ENCODE results near the gene FOXL1.

FOXL1 gene

DNA sequence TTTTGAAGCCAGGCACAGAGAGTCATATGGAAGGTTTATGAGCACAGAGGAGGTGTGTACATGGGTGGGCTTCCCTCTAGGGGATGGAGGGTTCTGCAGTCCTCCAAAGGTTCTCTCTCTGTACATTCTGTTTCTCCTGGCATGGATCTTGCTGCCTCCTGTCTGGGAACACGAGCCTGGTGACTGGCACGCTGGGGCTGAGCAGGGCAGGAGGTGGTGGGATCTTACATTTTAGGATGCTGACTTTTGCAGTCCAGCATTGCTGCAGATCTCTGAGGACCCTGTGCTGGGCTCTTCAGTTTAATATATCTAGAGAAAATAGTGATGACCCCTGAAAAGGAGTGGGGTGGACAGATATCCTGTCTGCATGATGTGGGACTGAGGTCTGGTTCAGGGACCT, 23.0 kb downstream of the FOXL1 start:
- H3K9me3 Mint-ChIP-seq = peaks cover 13% of the 10 kb centered on the region
- TF ChIP-seq, protein P1, sequence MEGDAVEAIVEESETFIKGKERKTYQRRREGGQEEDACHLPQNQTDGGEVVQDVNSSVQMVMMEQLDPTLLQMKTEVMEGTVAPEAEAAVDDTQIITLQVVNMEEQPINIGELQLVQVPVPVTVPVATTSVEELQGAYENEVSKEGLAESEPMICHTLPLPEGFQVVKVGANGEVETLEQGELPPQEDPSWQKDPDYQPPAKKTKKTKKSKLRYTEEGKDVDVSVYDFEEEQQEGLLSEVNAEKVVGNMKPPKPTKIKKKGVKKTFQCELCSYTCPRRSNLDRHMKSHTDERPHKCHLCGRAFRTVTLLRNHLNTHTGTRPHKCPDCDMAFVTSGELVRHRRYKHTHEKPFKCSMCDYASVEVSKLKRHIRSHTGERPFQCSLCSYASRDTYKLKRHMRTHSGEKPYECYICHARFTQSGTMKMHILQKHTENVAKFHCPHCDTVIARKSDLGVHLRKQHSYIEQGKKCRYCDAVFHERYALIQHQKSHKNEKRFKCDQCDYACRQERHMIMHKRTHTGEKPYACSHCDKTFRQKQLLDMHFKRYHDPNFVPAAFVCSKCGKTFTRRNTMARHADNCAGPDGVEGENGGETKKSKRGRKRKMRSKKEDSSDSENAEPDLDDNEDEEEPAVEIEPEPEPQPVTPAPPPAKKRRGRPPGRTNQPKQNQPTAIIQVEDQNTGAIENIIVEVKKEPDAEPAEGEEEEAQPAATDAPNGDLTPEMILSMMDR (IDR thresholded peaks at IDR 0.05) = no peak
- H3K27me3 Mint-ChIP-seq (ENCODE audit: low read depth, poor library complexity) = peaks cover 7% of the 10 kb centered on the region
- no peak overlapping the region for H3K4me3 Mint-ChIP-seq
- peaks cover 23% of the 10 kb centered on the region for H3K4me1 Mint-ChIP-seq
- no peak for DNase-seq
- no peak overlapping the region for H3K27ac Mint-ChIP-seq
- peaks cover 7% of the 10 kb centered on the region for H3K36me3 Mint-ChIP-seq (ENCODE audit: low read depth)

DNA sequence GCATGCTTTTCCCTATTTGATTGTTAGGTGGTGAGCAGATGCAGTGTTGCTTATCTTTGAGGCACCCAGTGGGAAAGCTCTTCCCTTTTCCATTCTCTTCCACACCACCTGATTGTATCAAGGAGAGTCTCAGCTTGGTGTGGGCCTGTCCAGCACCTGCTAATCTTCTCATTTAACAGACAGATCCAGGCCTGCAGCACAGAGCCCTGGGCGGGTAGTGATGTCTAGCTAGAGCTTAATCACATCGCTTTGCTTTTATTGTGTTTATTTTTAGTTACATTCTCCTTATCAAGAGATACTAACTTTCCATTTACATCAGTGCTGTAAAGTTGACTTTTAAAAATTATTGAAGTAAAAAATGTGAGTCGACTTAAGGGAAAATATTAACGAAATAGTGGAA, 24.2 kb downstream of the FOXL1 start:
- Mint-ChIP-seq H3K4me3 (no peak overlapping the region), H3K36me3 (ENCODE audit: low read depth) (peaks cover 7% of the 10 kb centered on the region), H3K4me1 (peaks cover 19% of the 10 kb centered on the region), H3K27me3 (ENCODE audit: low read depth, poor library complexity) (peaks cover 7% of the 10 kb centered on the region), H3K27ac (no peak overlapping the region), H3K9me3 (peaks cover 17% of the 10 kb centered on the region)
- DNase-seq = no peak
- TF ChIP-seq, protein P1 (IDR thresholded peaks at IDR 0.05) = no peak

DNA sequence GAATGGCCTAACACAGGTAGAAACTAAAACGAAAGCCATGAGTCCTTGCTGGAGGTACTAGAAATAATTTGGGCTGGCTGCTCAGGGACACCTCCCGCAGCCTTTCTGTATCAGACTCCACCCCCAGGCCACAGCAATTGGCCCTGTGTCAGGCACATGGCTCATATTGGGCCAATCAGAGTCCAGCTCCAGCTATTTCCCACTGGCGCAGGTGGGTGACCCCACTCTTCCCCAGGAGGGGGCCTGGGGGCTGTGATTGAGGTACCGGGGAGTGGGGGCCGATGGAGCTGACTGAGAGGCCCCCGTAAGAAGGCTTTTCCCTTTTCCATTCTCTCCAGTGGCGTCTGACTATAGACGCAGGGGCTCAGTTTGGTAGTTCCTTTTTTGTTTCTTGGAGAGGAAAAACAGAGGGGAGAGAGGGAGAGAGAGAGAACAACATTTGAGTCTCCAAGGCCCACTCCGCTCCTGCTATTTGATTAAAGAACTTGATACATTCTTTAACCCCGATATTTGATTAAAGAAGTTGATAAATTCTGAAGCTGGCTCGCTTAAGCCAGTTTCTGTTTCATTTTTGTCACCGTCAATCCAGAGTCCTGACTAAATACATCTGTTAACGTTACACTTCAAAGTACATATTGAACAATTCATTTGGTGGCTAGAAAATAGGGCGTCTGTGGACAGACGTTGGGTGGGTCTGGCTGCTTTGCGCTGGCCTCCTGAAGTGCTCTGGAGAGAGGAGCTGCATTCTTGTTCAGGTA, 26.3 kb downstream of the FOXL1 start:
- TF ChIP-seq, protein P1 (IDR thresholded peaks at IDR 0.05) = no peak
- no peak for DNase-seq
- Mint-ChIP-seq H3K36me3 (ENCODE audit: low read depth) (peaks cover 7% of the 10 kb centered on the region), H3K4me1 (peaks cover 16% of the 10 kb centered on the region), H3K9me3 (peaks cover 17% of the 10 kb centered on the region), H3K4me3 (no peak overlapping the region), H3K27me3 (ENCODE audit: low read depth, poor library complexity) (no peaks in the 10 kb centered on the region), H3K27ac (no peak overlapping the region)

DNA sequence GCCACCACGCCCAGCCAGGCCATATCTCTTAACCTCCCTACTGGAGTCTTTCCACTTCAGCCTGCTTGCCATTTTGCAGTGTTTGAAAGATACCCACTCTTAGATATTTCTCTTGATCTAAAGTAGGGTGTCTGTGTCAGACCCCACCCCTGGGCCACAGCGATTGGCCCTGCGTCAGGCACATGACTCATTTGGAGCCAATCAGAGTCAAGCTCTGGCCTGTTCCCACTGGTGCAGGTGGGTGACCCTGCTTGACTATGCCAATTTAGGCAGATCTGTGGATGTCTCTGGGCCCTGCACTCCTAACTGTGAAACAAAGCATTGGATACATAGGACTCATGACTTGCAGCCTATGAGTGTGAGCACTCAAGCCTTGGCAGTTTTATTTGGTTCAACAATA, 27.6 kb downstream of the FOXL1 start:
- DNase-seq = no peak
- peaks cover 29% of the 10 kb centered on the region for H3K4me1 Mint-ChIP-seq
- no peak overlapping the region for H3K4me3 Mint-ChIP-seq
- no peaks in the 10 kb centered on the region for H3K27me3 Mint-ChIP-seq (ENCODE audit: low read depth, poor library complexity)
- TF ChIP-seq, protein P1 (IDR thresholded peaks at IDR 0.05) = no peak
- H3K27ac Mint-ChIP-seq = no peak overlapping the region
- peaks cover 17% of the 10 kb centered on the region for H3K9me3 Mint-ChIP-seq
- H3K36me3 Mint-ChIP-seq (ENCODE audit: low read depth) = peaks cover 7% of the 10 kb centered on the region

DNA sequence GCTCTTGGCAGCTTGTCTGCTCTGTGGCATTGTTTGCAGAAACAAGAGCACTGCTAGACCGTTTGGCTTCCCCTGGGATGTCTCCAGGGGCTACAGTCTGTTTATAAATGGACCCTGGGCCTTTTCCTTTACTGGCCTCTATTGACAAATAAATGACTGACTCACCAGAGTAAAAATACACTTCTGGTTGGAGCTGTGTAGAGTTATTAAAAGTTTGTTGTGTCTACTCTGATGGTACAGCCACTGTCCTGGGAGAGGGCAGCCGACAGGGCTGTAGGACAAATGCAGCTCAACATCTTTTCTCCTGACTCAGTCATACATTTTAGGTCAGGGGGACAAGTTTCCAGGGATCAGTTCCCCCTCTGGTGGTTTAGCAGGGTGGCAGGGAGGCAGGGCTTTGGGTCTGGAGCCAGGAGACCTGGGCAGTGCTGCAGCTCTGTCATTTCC, 30.0 kb downstream of the FOXL1 start:
- H3K36me3 Mint-ChIP-seq (ENCODE audit: low read depth) = peaks cover 7% of the 10 kb centered on the region
- no peak overlapping the region for H3K27ac Mint-ChIP-seq
- no peak overlapping the region for H3K4me3 Mint-ChIP-seq
- no peak for DNase-seq
- H3K27me3 Mint-ChIP-seq (ENCODE audit: low read depth, poor library complexity) = peaks cover 4% of the 10 kb centered on the region
- TF ChIP-seq, protein P1 (IDR thresholded peaks at IDR 0.05) = no peak
- peaks cover 17% of the 10 kb centered on the region for H3K9me3 Mint-ChIP-seq
- H3K4me1 Mint-ChIP-seq = peaks cover 39% of the 10 kb centered on the region

DNA sequence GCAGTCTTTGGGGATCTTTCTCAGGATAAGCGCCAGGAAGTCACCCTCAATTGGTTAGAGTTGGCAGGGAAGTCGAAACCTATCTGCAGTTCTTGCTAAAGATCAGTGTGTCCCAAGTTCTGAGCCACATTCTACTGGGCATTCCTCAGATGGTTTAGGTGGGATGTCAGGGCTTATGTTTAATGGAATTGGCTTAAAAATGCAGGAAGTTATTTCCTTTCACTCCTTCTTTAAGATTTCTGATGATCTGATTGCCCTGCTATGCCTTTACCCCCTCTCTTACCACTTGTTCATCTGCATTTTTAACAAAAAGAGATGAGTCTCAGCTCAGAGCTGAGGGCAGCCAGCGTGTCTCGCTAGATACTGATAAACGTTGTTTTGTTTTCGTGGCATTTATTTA, 30.8 kb downstream of the FOXL1 start:
- Mint-ChIP-seq H3K4me1 (peaks cover 45% of the 10 kb centered on the region), H3K9me3 (peaks cover 14% of the 10 kb centered on the region), H3K36me3 (ENCODE audit: low read depth) (peaks cover 7% of the 10 kb centered on the region), H3K4me3 (no peak overlapping the region), H3K27me3 (ENCODE audit: low read depth, poor library complexity) (peaks cover 4% of the 10 kb centered on the region), H3K27ac (no peak overlapping the region)
- no peak for DNase-seq
- TF ChIP-seq, protein P1 (IDR thresholded peaks at IDR 0.05) = no peak

All from nephron progenitor cell (in vitro differentiated cells).